BLaER1 (cell line): ENCODE measurements around the gene CACUL1.
"Not testable (repeated sequence)": the region's sequence is repeated elsewhere in the genome, so short reads cannot be mapped to it uniquely, and the experiment has no call there.

Experiments
- H3K27ac ChIP-seq: shearing (Covaris generic); formaldehyde crosslinking; 2 replicates; pipeline ENCODE4 v1.8.1; 2022
- H3K27me3 ChIP-seq: shearing (Covaris generic); formaldehyde crosslinking; 2 replicates; pipeline ENCODE4 v1.8.1; 2022
- H3K36me3 ChIP-seq: shearing (Covaris generic); formaldehyde crosslinking; 2 replicates; pipeline ENCODE4 v1.8.1; 2022
- H3K4me1 ChIP-seq: shearing (Covaris generic); formaldehyde crosslinking; 2 replicates; pipeline ENCODE4 v1.8.1; 2022
- H3K4me2 ChIP-seq: shearing (Covaris generic); formaldehyde crosslinking; 2 replicates; pipeline ENCODE4 v1.8.1; 2022
- H3K4me3 ChIP-seq: shearing (Covaris generic); formaldehyde crosslinking; 2 replicates; pipeline ENCODE4 v1.8.1; 2022
- H3K9ac ChIP-seq: shearing (Covaris generic); formaldehyde crosslinking; 2 replicates; pipeline ENCODE4 v1.8.1; 2022
- H3K9me3 ChIP-seq: shearing (Covaris generic); formaldehyde crosslinking; 2 replicates; pipeline ENCODE4 v1.8.1; 2022
- H4K20me1 ChIP-seq: shearing (Covaris generic); formaldehyde crosslinking; 2 replicates; pipeline ENCODE4 v1.8.1; 2022
- Cebpa-rat ChIP-seq: shearing (Covaris generic); IDR thresholded peaks from 2 replicates; pipeline ENCODE4 v1.8.1; 2022

Gene CACUL1

DNA sequence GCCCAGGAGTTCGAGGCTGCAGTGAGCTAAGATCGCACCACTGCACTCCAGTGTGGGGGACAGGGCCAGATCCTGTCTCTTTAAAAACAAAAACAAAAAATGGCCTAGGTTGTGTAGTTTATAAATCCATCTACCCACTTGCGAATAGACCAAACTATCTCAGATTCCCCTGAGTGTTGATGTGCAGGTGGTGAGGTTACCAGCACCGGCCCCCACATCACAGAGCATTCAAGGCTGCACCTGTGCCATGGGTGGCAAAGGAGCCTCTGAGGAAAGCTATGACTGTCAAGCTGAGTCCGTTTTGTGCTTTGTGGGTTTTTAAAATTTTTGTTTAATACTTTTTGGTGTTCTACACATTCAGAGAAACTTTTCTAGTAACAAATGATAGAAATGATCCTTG lies 30.8 kb upstream of the CACUL1 start:
- Histone ChIP-seq H3K27me3 (no peaks in the 10 kb centered on the region), H3K27ac (no peak overlapping the region), H4K20me1 (no peaks in the 10 kb centered on the region), H3K36me3 (no peaks in the 10 kb centered on the region), H3K4me2 (no peak overlapping the region), H3K9ac (no peak overlapping the region), H3K4me3 (no peak overlapping the region), H3K9me3 (0 out of 2 replicates have a peak, but pooled peaks cover 3% of the 10 kb centered on the region), H3K4me1 (no peaks in the 10 kb centered on the region)
- no peak for TF ChIP-seq Cebpa-rat

DNA sequence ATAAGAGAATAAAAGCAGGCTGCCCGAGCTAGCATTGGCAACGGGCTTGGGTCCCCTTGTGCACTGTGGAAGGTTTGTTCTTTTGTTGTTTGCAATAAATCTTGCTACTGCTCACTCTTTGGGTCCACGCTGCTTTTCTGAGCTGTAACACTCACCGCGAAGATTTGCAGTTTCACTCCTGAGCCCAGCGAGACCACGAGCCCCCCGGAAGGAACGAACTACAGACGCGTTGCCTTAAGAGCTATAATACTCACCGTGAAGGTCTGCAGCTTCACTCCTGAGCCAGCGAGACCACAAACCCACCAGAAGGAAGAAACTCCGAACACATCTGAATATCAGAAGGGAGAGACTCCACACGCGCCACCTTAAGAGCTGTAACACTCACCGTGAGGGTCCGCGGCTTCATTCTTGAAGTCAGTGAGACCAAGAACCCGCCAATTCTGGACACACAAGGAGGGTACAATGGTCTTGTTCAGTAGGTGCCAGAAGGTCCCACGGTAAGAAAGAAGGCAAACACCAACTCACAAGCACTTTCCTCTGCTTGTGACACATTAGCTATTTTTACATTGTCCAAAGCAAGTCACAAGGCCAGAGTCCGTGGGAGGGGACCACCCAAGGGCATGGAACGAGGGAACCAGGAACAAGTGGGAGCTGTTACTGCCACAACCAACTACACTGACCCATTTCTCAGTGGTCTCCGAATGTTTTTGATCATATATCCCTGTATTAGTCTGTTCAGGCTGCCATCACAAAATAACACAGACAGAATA lies 29.2 kb upstream of the CACUL1 start:
- H3K27ac ChIP-seq, result no peak overlapping the region
- no peaks in the 10 kb centered on the region for H3K27me3 ChIP-seq
- H4K20me1 ChIP-seq, result no peaks in the 10 kb centered on the region
- TF ChIP-seq Cebpa-rat, result no peak
- no peaks in the 10 kb centered on the region for H3K4me1 ChIP-seq
- H3K4me3 ChIP-seq, result no peak overlapping the region
- 0 out of 2 replicates have a peak, but pooled peaks cover 6% of the 10 kb centered on the region for H3K9me3 ChIP-seq
- no peaks in the 10 kb centered on the region for H3K36me3 ChIP-seq
- no peak overlapping the region for H3K9ac ChIP-seq
- H3K4me2 ChIP-seq, result no peak overlapping the region

DNA sequence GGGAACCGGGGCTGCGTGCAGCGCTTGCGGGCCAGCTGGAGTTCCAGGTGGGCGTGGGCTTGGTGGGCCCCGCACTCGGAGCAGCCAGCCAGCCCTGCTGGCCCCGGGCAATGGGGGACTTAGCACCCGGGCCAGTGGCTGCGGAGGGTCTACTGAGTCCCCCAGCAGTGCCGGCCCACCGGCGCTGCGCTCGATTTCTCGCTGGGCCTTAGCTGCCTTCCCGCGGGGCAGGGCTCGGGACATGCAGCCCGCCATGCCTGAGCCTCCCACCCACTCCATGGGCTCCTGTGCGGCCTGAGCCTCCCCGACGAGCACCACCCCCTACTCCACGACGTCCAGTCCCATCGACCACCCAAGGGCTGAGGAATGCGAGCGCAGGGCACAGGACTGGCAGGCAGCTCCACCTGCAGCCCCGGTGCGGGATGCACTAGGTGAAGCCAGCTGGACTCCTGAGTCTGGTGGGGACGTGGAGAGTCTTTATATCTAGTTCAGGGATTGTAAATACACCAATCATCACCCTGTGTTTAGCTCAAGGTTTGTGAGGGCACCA lies 28.2 kb upstream of the CACUL1 start:
- not testable (repeated sequence) for H3K4me3 ChIP-seq, H4K20me1 ChIP-seq, H3K4me1 ChIP-seq, H3K27ac ChIP-seq, H3K36me3 ChIP-seq, H3K4me2 ChIP-seq, H3K9ac ChIP-seq, H3K27me3 ChIP-seq
- H3K9me3 ChIP-seq, result peaks cover 14% of the 10 kb centered on the region; the same call in 1 of the 2 replicates

DNA sequence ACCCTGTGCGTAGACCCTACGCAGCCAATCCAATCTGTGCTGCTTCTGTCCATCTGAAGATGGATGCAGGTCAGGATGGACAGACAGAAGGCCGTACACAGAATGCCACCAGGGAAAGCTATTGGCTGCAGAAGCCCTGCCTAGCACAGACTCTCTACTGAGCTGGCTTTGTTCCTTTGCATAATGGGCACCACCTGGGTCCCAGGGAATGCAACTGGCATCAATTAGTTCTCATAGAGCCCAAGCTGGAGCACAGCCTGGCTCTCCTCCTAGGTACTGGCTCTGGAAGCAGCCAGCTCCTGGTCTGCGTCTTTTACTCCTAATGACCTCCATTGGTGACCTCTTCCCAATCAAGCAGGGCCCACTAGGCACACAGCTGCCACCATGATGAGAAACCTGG lies 26.8 kb upstream of the CACUL1 start:
- Histone ChIP-seq H4K20me1 (no peaks in the 10 kb centered on the region), H3K9me3 (peaks cover 26% of the 10 kb centered on the region), H3K4me1 (no peaks in the 10 kb centered on the region), H3K4me3 (no peak overlapping the region), H3K36me3 (no peaks in the 10 kb centered on the region), H3K9ac (no peak overlapping the region), H3K4me2 (no peak overlapping the region), H3K27ac (no peak overlapping the region), H3K27me3 (no peaks in the 10 kb centered on the region)
- no peak for TF ChIP-seq Cebpa-rat

DNA sequence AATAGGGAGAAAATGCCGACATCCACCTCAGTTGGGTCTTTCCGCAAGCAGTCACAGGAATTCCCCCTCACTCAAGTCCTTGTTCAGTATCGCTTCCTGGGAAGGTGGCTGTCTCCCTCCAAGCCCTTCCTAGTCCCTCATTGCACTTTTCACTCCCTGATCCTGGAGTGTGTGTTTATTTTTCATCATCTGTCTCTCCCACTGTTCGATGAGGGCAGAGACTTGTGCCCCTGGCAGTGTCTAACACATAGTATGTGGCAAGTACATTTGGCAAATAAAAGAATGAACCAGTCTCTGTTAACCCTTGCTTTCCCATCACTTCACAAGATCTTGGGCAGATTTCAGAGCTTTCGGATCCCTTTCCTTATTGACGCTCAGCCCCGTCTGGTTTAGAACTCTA lies 24.0 kb upstream of the CACUL1 start:
- Histone ChIP-seq H3K9ac (no peak overlapping the region), H3K4me1 (no peaks in the 10 kb centered on the region), H3K4me3 (no peak overlapping the region), H3K36me3 (no peaks in the 10 kb centered on the region), H4K20me1 (no peaks in the 10 kb centered on the region), H3K4me2 (no peak overlapping the region), H3K9me3 (peaks cover 47% of the 10 kb centered on the region), H3K27me3 (no peaks in the 10 kb centered on the region), H3K27ac (no peak overlapping the region)
- no peak for TF ChIP-seq Cebpa-rat

DNA sequence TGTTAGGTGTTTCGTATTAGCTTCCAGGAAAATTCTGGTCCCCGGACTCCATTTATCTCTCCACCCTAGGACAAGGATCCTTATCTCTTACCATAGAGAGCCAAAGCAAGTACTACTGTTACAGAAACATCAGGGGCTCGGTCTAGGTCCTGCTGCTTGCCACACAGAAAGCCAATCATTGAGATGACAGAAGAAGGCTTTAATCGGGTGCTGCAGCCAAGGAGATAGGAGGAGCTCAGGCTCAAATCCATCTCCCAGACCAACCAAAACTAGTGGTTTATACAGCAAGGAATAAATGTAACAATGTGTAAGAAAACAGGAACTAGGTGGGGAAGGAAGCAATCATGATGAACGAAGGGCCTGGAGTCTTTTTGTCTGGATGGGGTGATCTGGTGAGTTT lies 22.2 kb upstream of the CACUL1 start:
- Histone ChIP-seq H4K20me1 (no peaks in the 10 kb centered on the region), H3K27ac (no peak overlapping the region), H3K27me3 (no peaks in the 10 kb centered on the region), H3K4me1 (no peaks in the 10 kb centered on the region), H3K36me3 (no peaks in the 10 kb centered on the region), H3K9ac (no peak overlapping the region), H3K9me3 (peaks cover 45% of the 10 kb centered on the region), H3K4me2 (no peak overlapping the region), H3K4me3 (no peak overlapping the region)
- TF ChIP-seq Cebpa-rat, result no peak

DNA sequence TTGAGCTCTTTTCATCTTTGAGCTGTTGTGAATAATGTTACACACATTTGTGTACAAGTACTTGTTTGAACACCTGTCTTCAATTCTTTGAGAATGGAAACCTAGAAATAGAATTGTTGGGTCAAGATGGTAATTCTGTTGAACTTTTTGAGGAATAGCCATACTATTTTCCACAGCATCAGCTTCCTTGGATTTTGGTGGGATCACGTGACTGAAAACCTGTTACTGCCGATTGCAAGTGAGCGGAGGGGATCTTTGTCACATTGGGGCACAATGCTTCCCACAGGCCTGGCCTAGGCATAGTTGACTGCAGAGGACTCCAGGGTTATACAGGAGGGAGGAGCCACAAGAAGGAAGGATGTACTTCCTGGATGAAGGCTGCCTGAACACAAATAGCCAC lies 21.3 kb upstream of the CACUL1 start:
- TF ChIP-seq Cebpa-rat, result no peak
- no peak overlapping the region for H3K4me2 ChIP-seq
- H4K20me1 ChIP-seq, result no peaks in the 10 kb centered on the region
- no peak overlapping the region for H3K9ac ChIP-seq
- no peaks in the 10 kb centered on the region for H3K36me3 ChIP-seq
- H3K9me3 ChIP-seq, result peaks cover 54% of the 10 kb centered on the region
- no peaks in the 10 kb centered on the region for H3K4me1 ChIP-seq
- no peak overlapping the region for H3K4me3 ChIP-seq
- H3K27ac ChIP-seq, result no peak overlapping the region
- H3K27me3 ChIP-seq, result no peaks in the 10 kb centered on the region

DNA sequence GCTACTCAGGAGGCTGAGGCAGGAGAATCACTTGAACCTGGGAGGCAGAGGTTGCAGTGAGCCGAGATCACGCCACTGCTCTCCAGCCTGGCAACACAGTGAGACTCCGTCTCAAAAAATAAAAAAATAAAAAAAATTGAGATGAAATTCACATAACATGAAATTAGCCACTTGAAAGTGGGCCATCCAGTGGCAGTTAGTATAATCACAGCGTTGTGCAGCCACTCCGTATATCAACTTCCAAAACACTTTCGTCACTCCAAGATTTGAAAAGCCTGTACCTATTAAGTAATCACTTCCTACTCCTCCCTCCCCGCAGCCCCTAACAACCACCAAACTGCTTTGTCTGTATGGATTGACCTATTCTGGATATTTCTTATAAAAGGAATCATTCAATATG lies 20.7 kb upstream of the CACUL1 start:
- H4K20me1 ChIP-seq, result no peaks in the 10 kb centered on the region
- no peaks in the 10 kb centered on the region for H3K36me3 ChIP-seq
- peaks cover 59% of the 10 kb centered on the region for H3K9me3 ChIP-seq
- H3K27ac ChIP-seq, result no peak overlapping the region
- H3K4me1 ChIP-seq, result no peaks in the 10 kb centered on the region
- no peak for TF ChIP-seq Cebpa-rat
- H3K27me3 ChIP-seq, result no peaks in the 10 kb centered on the region
- no peak overlapping the region for H3K9ac ChIP-seq
- H3K4me3 ChIP-seq, result no peak overlapping the region
- H3K4me2 ChIP-seq, result no peak overlapping the region

DNA sequence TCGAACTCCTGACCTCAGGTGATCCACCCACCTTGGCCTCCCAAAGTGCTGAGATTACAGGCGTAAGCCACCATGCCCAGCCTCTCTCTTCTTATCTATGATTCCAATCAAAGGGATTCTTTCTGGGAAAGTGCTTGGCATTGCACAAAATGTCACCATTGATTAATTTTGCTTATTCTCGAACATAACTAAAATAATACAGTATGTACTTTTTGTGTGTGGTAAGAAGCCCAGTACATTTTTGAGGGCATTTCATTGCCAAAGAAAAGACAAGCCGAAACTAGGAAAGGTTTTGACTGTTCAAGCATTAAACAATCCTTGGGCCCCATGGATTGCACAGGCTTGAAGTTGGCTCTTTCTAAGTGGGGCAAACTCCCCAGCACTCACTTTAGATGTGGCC lies 18.3 kb upstream of the CACUL1 start:
- Histone ChIP-seq H3K36me3 (no peaks in the 10 kb centered on the region), H3K9me3 (peaks cover 59% of the 10 kb centered on the region), H3K27me3 (no peaks in the 10 kb centered on the region), H3K4me2 (no peak overlapping the region), H3K27ac (no peak overlapping the region), H3K9ac (no peak overlapping the region), H4K20me1 (no peaks in the 10 kb centered on the region), H3K4me3 (no peak overlapping the region), H3K4me1 (no peaks in the 10 kb centered on the region)
- TF ChIP-seq Cebpa-rat, result no peak

DNA sequence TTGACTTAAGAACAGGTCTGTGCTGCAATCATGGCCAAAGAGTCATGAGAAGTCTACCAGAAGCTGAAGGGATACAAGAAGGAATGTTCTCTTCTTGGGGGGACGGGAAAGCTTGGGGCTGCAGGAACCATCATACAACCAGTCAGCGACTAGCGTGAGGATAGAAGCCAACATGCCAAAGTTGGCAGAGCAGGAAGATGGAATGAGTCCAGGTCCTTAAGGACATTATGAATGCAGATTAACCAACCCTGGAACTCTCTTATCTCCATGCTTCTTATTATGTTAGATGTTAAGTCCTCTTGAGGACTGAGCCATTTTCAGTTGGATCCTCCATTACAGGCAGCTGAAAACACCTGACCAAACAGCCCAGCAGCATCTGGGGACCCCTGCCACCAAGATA lies 17.2 kb upstream of the CACUL1 start:
- Histone ChIP-seq H4K20me1 (no peaks in the 10 kb centered on the region), H3K4me3 (no peak overlapping the region), H3K27me3 (no peaks in the 10 kb centered on the region), H3K27ac (no peak overlapping the region), H3K36me3 (no peaks in the 10 kb centered on the region), H3K4me2 (no peak overlapping the region), H3K4me1 (no peaks in the 10 kb centered on the region), H3K9ac (no peak overlapping the region), H3K9me3 (peaks cover 50% of the 10 kb centered on the region)
- no peak for TF ChIP-seq Cebpa-rat
